GM21423 (cell line): Measurements from ENCODE around the gene HCST.
A peak's percentile ranks its signal among the peaks of the same experiment; 100 is the strongest.
"Not testable (repeated sequence)": the region's sequence is repeated elsewhere in the genome, so short reads cannot be mapped to it uniquely, and the experiment has no call there.

ENCODE experiments used
- ATAC-seq: cut with Tn5 transposase; IDR thresholded peaks from one replicate; pipeline ENCODE4 v1.9.1; 2021; ENCODE audit warnings: mild to moderate bottlenecking, moderate library complexity; ENCODE audit not compliant: unreplicated experiment

HCST gene

DNA sequence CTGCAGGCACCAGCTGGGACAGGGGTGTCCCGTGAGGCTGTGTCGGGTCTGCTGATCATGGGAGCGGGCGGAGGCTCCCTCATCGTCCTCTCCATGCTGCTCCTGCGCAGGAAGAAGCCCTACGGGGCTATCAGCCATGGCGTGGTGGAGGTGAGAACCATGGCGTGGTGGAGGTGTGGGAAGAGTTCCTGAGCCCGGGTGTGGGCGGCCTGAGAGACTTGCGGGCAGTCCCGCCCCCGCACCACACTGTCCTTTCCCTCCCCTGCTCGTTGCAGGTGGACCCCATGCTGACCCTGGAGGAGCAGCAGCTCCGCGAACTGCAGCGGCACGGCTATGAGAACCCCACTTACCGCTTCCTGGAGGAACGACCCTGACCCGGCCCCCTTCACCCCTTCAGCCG is 23.3 kb upstream of the HCST start:
- ATAC-seq, result no peak

DNA sequence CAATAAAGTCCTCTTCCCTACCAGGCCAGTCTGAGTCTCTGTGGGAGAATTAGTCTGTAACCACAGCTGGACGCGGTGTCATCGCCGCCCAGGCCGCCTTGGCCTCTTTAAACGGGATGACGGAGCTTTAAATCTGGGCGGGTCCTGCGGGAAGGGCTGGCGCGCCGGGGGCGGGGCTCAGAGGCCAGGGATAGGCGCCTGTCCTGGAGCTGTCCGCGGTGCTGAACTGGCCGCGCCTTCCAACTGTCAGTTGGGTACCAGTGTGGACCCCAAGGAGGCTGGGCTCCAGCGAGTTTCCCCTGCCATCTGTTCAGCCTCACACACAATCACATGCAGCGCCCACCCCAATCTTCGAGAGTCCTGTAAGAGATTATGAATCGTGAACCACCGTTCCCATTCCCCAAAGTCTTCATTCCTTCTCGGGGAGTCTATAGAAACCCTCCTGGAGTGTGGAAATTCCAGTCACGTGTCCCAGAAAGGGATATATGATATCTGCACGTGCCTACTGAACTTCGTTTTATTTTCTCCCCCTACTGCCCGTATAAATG is 22.5 kb upstream of the HCST start:
- no peak for ATAC-seq

DNA sequence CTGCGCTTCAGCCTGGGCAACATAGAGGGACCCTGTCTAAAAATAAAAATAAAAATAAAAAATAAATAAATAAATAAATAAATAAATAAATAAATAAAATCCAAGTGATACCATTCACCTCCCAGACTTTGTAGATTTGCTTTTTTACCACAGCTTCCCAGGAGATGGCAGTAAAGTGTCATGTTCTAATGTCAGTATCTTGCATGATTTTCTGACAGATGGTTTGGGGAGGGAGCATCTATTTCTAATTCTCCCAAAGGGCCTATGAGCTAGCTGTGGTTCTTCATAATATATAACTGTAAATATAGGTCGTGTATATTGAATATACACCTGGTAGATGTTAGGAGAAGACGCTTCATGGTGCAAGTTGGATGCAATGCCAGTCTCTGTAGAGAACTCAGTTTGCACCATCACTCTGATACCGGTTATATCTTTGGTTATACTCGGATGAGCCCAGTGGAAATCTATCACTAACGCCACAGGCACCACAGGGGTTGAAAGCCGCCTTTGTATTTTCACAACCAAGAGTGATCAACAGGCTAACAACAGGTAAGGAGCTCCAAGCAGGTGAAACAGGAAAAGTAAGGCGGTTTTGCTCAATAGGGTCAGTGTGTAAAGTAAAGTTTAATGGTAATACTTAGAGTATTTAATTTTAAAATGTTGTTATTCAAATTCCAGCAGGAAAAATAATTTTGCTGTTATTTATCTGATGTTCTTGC is 20.1 kb upstream of the HCST start:
- ATAC-seq, result no peak

DNA sequence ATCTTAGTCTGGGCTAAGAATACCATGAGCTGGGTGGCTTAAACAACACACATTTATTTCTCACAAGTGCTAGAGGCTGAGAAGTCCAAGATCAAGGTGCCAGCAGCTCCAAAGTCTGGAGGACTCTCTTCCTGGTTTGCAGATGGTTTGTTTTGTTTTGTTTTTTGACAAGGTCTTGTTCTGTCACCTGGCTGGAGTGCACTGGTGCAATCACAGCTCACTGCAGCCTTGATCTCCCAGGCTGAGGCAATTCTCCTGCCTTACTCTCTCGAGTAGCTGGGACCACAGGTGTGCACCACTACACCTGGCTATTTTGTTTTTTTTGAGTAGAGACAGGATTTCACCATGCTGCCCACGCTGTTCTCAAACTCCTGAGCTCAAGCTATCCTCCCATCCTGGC is 18.4 kb upstream of the HCST start:
- ATAC-seq, result no peak

DNA sequence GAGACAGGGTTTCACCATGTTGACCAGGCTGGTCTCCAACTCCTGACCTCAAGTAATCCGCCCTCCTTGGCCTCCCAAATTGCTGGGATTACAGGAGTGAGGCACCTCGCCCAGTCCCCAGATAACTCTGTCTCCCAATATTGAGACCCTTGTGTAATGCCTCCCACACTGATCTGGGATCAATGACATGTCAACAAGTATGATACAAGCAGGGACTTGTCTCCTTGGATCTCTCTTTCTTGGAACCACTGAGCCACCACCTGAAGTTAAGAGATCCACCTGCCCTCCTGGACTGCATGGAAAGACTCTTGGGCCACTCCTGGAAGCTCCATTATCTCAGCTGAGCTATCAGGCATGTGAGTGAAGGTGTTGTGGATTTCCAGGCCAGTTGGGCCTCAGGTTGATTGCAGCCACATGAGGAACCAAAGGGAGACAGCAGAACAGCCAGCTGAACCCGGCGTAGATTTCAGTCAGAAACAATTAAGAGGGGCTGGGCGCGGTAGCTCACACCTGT is 17.0 kb upstream of the HCST start:
- no peak for ATAC-seq

DNA sequence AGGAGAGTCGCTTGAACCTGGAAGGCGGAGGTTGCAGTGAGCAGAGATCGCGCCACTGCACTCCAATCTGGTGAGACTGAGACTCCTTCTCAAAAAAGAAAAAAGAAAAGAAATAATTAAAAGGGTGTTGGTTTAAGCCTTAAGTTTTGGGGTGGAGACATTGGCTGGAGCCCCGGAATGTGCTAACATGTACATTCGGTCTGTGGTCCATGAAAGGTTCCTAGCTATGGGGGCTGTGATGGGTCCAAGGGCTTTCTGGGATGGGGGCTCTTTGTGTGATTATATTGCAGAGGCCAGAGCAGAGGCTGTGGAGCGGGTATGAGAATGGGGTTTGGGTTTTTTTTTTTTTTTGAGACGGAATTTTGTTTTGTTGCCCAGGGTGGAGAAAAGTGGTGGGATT is 16.4 kb upstream of the HCST start:
- no peak for ATAC-seq

DNA sequence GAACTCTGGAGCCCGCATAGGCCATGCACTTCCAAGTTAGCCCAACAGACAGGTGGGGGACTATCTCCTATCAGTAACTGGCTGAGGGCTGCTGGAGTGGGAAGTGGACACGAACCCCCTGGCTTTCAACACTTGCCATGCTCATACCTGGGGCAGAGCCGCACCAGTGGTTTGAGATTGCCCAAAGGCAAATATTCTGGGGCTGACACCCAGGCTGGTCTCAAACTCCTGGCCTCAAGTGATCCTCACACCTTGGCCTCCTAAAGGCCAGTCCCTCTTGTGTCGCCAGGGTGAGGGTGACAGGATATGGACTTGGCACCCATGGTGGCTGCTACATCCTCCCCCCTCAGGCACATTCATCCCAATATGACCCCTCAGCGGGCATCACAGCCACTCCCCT is 15.1 kb upstream of the HCST start:
- no peak for ATAC-seq

DNA sequence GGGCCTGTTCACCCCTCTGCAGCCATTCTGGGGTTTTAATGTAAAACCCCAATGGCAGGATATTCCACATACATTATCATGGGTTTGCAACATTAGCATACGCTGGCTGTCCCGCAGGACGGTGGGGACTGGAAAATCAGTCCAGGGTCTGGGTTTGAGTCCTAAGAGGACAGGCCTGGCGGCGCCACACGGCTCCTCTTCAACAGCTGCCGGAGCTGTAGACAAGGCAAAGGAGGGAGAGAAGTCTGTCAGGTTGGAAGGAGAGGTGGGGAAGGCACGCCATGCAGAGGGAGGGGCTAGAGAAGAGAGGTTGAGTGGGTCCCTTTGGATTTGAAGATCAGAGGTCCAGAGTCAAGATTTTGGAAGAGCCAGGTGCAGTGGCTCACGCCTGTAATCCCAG is 13.9 kb upstream of the HCST start:
- no peak for ATAC-seq

DNA sequence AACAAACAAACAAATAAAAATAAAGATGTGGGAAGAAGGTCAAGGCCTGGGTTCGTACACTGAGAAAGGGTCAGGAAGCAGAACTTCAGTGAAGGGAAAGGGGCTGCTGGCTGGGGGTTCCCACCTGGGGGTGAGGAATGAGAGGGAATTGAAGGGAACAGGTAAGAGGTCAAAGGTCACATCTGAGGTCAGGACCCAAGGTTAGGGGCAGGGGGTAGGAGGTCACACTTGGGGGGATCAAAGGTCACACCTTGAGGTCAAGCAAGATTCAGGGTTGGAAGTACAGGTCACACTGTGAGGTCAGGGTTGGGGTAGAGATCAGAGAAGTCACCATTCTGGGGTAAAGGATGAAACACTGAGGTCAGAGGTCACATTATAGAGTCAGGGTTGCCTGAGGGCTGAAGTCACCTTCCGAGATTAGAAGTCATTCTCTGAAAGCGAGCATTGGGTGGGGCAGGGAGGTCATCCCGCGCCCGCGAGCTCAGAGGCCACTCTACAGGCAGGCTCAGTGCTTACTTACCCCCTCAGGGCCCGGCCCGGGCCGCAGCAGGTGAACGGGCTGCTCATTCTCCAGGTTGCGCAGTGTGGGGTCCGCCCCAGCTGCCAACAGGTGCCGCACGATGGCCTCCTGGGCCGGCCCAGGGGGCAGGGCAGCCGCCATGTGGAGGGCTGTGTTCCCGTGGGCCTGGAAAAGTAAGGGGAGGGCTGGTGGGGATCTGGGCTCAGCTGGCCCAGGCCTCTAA is 12.8 kb upstream of the HCST start:
- no peak for ATAC-seq

DNA sequence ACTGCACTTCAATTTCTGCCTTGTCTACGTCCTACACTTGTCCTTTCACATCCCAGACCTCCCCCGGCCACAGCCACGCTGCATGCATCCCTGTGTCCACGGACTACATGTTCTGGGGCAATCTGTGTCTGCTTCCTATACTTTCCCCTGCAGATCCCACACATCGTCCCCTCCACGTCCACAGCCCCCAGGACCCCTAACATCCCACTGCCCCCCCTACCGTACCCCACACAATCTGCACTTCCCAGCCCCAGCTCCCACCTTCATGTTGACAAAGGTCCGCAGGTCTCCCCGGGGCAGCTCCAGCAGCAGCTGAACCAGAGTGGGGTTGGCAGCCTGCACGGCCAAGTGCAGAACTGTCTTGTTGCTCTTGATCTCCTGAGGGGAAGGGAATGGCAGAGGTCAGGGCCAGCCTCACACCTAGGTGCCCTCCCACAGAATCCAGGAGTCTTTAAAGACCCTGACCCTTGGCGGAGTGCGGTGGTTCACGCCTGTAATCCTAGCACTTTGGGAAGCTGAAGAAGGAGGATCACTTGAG is 12.1 kb upstream of the HCST start:
- no peak for ATAC-seq

DNA sequence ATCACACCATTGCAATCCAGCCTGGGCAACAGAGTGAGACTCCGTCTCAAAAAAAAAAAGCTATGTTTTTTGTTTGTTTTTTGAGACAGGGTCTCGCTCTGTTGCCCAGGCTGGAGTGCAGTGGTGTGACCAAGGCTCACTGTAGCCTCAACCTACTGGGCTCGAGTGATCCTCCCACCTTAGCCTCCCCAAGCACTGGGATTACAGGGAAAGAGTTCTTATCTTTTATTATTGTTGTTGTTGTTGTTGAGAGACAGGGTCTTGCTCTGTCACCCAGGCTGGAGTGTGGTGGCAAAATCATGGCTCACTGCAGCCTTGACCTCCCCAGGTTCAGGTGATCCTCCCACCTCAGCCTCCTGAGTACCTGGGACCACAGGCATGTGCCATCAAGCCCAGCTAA is 10.5 kb upstream of the HCST start:
- ATAC-seq, result not testable (repeated sequence)

DNA sequence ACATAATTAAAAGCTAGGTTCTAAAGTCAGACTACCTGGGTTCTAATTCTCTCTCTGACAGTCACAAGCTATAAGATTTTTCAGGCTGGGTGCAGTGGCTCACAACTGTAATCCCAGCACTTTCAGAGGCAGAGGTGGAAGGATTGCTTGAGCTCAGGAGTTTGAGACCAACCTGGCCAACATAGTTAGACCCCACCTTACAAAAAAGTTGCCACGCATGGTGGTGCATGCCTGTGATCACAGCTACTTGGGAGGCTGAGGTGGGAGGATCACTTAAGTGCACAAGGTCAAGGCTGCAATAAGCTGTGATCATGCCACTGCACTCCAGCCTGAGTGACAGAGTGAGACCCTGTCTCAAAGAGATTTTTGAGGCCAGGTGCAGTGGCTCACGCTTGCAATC is 8.0 kb upstream of the HCST start:
- no peak for ATAC-seq

DNA sequence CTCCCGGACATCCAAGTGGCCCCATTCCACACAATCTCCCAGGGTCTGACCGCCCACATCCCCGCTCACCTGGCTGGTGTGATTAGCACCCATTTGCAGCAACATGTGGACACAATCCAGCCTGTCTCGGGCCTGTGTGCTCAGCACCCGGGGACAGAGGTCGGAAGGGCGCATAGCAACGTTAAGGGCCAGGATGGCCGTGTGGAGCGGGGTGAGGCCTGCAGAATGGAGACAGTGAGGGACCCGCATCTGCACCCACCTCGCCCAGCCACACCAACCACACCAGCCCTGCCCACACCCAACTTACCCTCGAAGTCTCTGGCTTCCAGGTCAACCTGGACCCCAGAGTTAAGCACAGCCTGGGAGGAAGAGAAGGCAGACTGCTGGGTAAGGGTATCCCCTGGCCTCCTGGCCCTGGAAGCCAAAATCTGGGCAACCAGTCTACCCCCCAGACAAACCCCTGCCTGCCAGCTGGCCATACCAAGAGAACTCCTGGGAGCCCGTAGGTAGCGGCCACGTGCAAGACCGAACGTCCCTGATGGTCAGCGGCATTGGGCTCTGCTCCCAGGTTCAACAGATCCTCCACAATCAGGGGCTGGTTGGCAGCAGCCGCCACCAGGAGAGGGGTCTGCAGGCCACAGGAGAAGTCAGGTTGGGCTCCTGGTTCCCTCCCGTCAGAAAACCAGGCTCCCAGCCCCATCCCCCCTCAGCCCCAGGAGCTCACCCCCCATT is 6.3 kb upstream of the HCST start:
- no peak for ATAC-seq

DNA sequence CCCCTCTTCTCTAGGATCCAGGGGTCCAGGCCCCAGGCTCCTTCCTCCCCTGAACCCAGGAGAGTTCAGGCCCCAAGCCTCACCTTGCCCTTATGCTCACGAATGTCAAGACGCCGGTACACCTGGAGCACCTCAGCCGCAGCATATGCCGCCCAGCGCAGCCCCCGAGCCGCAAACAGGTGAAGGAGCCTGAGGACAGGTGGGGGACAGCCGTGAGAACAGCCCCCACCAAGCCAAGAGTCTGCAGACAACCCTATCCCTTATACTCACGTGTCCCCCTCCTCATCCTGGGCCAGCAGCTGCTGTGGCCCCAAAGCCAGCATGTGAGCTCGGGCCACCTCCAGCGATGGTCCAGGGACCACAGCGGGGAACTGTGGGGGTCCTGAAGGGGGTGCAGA is 5.7 kb upstream of the HCST start:
- ATAC-seq, result no peak

DNA sequence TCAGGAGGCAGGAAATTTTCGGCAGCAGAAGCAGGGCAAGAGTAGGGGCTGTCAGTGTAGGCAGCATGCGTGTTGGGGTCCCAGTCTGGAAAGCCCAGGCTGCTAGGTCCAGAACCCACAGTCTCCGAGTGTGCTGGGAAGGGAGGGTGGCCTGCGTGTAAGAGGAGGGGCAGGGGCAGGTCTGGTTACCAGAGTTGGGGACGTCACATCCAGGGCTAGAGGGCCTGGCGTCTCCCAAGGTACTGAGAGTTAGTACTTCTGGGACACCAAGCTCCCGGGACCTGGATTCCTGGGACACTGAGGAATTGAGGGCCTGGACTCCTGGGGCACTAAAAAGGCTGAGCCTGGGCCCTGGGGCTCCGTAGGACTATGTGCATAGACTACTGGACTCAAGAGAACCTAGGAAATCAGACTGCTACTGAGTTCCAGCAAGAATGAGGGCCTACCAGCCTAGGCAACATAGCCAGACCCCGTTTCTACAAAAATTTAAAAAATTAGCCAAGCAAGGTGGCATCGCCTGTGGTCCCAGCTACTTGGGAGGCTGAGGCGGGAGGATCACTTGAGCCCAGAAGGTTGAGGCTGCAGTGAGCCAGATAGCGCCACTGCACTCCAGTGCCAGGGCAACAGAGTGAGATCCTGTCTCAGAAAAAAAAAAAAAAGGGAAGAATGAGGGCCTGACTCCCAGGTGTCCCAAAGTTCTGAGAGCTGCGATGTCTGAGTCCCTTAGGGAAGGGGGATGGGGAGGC is 4.5 kb upstream of the HCST start:
- no peak for ATAC-seq

DNA sequence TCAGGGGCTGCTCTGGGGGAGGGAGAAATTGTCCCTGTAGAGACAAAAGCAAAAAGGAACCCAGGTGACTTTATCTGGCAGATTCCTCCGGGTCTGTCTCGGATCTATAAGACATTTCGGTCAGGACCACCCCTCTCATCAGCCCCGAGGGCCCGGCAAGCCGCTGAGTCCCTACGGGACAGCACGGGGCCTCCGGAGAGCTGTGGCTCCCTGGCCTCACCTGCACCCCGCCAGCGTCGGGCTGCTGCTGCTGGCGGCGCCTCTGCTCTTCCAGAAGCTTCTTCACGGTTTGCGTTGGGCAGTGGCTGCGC is 3.9 kb upstream of the HCST start:
- ATAC-seq, result no peak

DNA sequence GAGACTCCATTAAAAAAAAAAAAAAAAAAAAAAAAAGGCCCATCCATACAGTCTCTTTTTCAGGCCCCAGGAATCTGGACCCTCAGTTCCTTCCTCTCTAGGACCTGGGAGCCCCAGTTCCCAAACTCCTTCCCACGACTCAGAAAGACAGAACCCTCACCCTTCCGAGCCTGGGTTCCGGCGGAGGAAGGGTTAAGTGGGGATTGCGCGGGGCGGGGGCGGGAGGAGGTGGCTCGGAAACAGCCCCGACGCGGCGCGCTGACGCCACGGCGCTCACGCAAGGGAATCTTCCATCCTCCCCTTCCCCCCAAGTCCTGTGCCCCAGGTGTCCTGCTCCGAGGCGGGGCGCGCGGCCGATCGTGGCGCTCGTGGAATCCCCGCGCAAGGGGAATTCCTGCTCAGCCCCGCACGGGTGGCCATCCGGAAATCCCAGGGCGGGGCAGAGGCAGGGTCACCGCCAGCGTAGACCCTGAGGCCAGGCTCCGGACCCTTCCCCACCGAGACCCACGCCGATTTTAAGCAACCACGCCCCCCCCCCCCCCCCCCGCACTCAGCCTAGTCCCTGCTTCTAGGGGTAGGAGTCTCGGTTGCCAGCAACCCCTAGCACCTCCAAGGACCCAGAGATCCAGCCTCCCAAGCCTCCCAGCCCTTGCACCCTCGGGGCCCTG is 2.6 kb upstream of the HCST start:
- ATAC-seq, result peak; percentile 44

DNA sequence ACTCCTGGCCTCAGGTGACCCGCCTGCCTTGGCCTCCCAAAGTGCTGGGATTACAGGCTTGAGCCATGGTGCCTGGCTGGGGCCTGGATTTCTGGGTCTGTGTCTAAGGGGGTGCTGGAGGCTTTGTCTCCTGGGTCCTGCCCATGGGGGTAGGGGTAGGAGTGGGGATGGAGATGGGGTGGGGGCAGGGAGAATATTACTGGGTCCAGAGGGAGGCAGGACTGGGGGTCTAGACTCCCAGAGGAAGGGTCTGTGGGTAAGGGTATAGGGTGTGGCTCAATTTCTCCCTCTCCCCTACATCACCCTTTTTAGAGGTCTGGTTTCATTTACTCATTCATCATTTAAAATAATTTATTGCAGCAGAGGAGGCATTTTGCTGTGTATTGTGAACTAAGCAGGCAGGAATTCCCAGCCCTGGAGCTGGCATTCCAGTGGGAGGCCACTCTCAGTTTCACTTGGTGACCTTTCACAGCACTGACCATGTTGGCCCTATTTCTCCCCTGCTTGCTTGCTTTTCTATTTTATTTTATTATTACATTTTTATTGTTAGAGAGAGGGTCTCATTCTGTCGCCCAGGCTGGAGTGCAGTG is 1.2 kb upstream of the HCST start:
- ATAC-seq, result no peak

DNA sequence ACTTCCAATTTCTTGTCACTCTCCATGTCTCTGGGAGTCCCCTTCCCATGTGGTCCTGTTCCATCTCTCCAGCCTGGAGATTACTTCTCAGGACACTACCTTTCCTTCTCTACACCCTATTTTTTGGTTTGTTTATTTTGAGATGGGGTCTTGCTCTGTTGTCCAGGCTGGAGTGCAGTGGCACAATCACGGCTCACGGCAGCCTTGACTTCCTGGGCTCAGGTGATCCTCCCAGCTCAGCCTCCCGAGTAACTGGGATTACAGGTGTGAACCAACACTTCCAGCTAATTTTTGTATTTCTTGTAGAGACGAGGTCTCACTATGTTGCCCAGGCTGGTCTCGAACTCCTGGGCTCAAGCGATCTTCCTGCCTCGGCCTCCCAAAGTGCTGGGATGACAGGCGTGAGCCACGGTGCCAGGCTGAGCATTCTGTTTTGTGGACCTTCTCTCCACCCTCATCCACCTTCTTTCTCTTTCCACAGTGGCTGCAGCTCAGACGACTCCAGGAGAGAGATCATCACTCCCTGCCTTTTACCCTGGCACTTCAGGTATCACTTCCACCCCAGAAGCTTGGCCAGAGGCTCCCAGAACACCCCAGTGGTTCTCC is 644 bp downstream of the HCST start:
- ATAC-seq, result no peak
